Measurements from ENCODE around the gene RSPH4A.
"Not testable (repeated sequence)": the region's sequence is repeated elsewhere in the genome, so short reads cannot be mapped to it uniquely, and the experiment has no call there.

The RSPH4A gene

GRCh38 chr6:116615937-116616736, at the start of gene RSPH4A:
Gene RSPH4A (plus strand): TSS chr6:116616479. CDS start chr6:116616624, 145 bp downstream.
- DNase-seq (ENCODE audit: low spot score): peak; percentile 27

- DNase-seq (ENCODE audit: low spot score): no peak
Observed at GRCh38 chr6:116568111-116568510, 48.2 kb upstream of the RSPH4A start.

GRCh38 chr6:116568821-116569755, 47.2 kb upstream of the RSPH4A start:
- DNase-seq (ENCODE audit: low spot score): no peak

- DNase-seq (ENCODE audit: low spot score): peak; percentile 95
Observed at GRCh38 chr6:116570856-116571682, 45.2 kb upstream of the RSPH4A start, which contains the start of gene RWDD1. Gene RWDD1 (plus strand): TSS chr6:116571504. CDS start chr6:116571583, 79 bp downstream.

- DNase-seq (ENCODE audit: low spot score): no peak
Observed at GRCh38 chr6:116571683-116572000, 44.6 kb upstream of the RSPH4A start.

GRCh38 chr6:116572162-116572561, 44.1 kb upstream of the RSPH4A start:
- DNase-seq (ENCODE audit: low spot score): peak; percentile 13

GRCh38 chr6:116575227-116575626, 41.1 kb upstream of the RSPH4A start:
- DNase-seq (ENCODE audit: low spot score): no peak

- no peak for DNase-seq (ENCODE audit: low spot score)
Observed at GRCh38 chr6:116577486-116577885, 38.8 kb upstream of the RSPH4A start.

- DNase-seq (ENCODE audit: low spot score): no peak
Observed at GRCh38 chr6:116578335-116578734, 37.9 kb upstream of the RSPH4A start.

GRCh38 chr6:116579143-116579542, 37.1 kb upstream of the RSPH4A start:
- DNase-seq (ENCODE audit: low spot score): no peak

- DNase-seq (ENCODE audit: low spot score): no peak
Observed at GRCh38 chr6:116580198-116580597, 36.1 kb upstream of the RSPH4A start.

- no peak for DNase-seq (ENCODE audit: low spot score)
Observed at GRCh38 chr6:116586276-116586675, 30.0 kb upstream of the RSPH4A start.

- DNase-seq (ENCODE audit: low spot score): no peak
Observed at GRCh38 chr6:116586738-116587137, 29.5 kb upstream of the RSPH4A start.

- DNase-seq (ENCODE audit: low spot score): no peak
Observed at GRCh38 chr6:116595247-116595646, 21.0 kb upstream of the RSPH4A start.

- no peak for DNase-seq (ENCODE audit: low spot score)
Observed at GRCh38 chr6:116596815-116597214, 19.5 kb upstream of the RSPH4A start.

GRCh38 chr6:116603916-116604315, 12.4 kb upstream of the RSPH4A start:
- not testable (repeated sequence) for DNase-seq (ENCODE audit: low spot score)

GRCh38 chr6:116604868-116605267, 11.4 kb upstream of the RSPH4A start:
- DNase-seq (ENCODE audit: low spot score): not testable (repeated sequence)

- no peak for DNase-seq (ENCODE audit: low spot score)
Observed at GRCh38 chr6:116605935-116606334, 10.3 kb upstream of the RSPH4A start.

GRCh38 chr6:116611056-116611455, 5.2 kb upstream of the RSPH4A start:
- no peak for DNase-seq (ENCODE audit: low spot score)

GRCh38 chr6:116616737-116617053, 416 bp downstream of the RSPH4A start:
- no peak for DNase-seq (ENCODE audit: low spot score)

GRCh38 chr6:116624036-116624805, 7.9 kb downstream of the RSPH4A start:
- no peak for DNase-seq (ENCODE audit: low spot score)

All from hematopoietic multipotent progenitor cell treated with erythropoietin and hydrocortisone succinate and interleukin-3 and kit ligand, for 15 days (in vitro differentiated cells).